H9 (cell line): ENCODE data around the gene DGCR8. TPM values are rescaled to one million over a fixed set of nuclear protein-coding genes. Genes with fewer than 3 reads are reported as not detected.

Experiments used
- DNase-seq: peaks from one replicate; pipeline ENCODE4 v3.0.0-alpha.2; 2017
- H2AFZ ChIP-seq: one replicate; pipeline ENCODE4 v1.6.1; 2013; ENCODE audit warnings: mild to moderate bottlenecking, low read length, control low read depth, moderate library complexity
- H2AK5ac ChIP-seq: 2 replicates; pipeline ENCODE4 v1.6.1; 2013; ENCODE audit warnings: low read length, control low read depth, mixed read lengths; ENCODE audit not compliant: insufficient read length
- H2BK120ac ChIP-seq: one replicate; pipeline ENCODE4 v1.6.1; 2013; ENCODE audit warnings: low read depth, mild to moderate bottlenecking, low read length, control low read depth, inconsistent platforms; ENCODE audit not compliant: poor library complexity, severe bottlenecking
- H2BK12ac ChIP-seq: 2 replicates; pipeline ENCODE4 v1.6.1; 2013; ENCODE audit warnings: low read length, control low read depth, mixed read lengths, low read depth; ENCODE audit not compliant: insufficient read length
- H2BK15ac ChIP-seq: 2 replicates; pipeline ENCODE4 v1.6.1; 2013; ENCODE audit warnings: low read depth, low read length, control low read depth
- H2BK20ac ChIP-seq: one replicate; pipeline ENCODE4 v1.6.1; 2013; ENCODE audit warnings: low read depth, mild to moderate bottlenecking, low read length, control low read depth, inconsistent platforms; ENCODE audit not compliant: poor library complexity, severe bottlenecking
- H2BK5ac ChIP-seq: 2 replicates; pipeline ENCODE4 v1.6.1; 2013; ENCODE audit warnings: low read length, control low read depth, mixed read lengths; ENCODE audit not compliant: insufficient read length
- H3K14ac ChIP-seq: 2 replicates; pipeline ENCODE4 v1.6.1; 2013; ENCODE audit warnings: low read length, control low read depth; ENCODE audit not compliant: insufficient read depth
- H3K18ac ChIP-seq: 2 replicates; pipeline ENCODE4 v1.6.1; 2013; ENCODE audit warnings: low read depth, mild to moderate bottlenecking, mixed read lengths, low read length, control low read depth; ENCODE audit not compliant: insufficient read length
- H3K23ac ChIP-seq: 2 replicates; pipeline ENCODE4 v1.6.1; 2013; ENCODE audit warnings: low read length, control low read depth, mixed read lengths, low read depth; ENCODE audit not compliant: insufficient read length
- H3K23me2 ChIP-seq: 2 replicates; pipeline ENCODE4 v1.6.1; 2013; ENCODE audit warnings: low read depth, mild to moderate bottlenecking, mixed read lengths, low read length, control low read depth; ENCODE audit not compliant: insufficient read length, poor library complexity, severe bottlenecking
- H3K27ac ChIP-seq: 2 replicates; pipeline ENCODE4 v1.5.1; 2013; ENCODE audit warnings: low read length, control low read depth, mixed read lengths, low read depth; ENCODE audit not compliant: insufficient read length
- H3K27me3 ChIP-seq: 2 replicates; pipeline ENCODE4 v1.6.1; 2013; ENCODE audit warnings: low read length, control low read depth, inconsistent platforms; ENCODE audit not compliant: insufficient read depth
- H3K4ac ChIP-seq: 2 replicates; pipeline ENCODE4 v1.6.1; 2013; ENCODE audit warnings: low read depth, mild to moderate bottlenecking, control low read depth, inconsistent platforms, low read length, moderate library complexity
- H3K4me1 ChIP-seq: 2 replicates; pipeline ENCODE4 v1.6.1; 2013; ENCODE audit warnings: low read length, control low read depth, inconsistent platforms; ENCODE audit not compliant: insufficient read depth
- H3K4me2 ChIP-seq: 2 replicates; pipeline ENCODE4 v1.6.1; 2013; ENCODE audit warnings: low read length, control low read depth, mixed read lengths; ENCODE audit not compliant: insufficient read length, insufficient read depth
- H3K56ac ChIP-seq: 2 replicates; pipeline ENCODE4 v1.6.1; 2013; ENCODE audit warnings: low read depth, mild to moderate bottlenecking, mixed read lengths, low read length, control low read depth; ENCODE audit not compliant: insufficient read length
- H3K79me1 ChIP-seq: 2 replicates; pipeline ENCODE4 v1.6.1; 2013; ENCODE audit warnings: low read depth, mild to moderate bottlenecking, moderate library complexity, low read length, control low read depth, inconsistent platforms; ENCODE audit not compliant: insufficient read depth, poor library complexity, severe bottlenecking
- H3K79me2 ChIP-seq: 2 replicates; pipeline ENCODE4 v1.6.1; 2013; ENCODE audit warnings: low read length, control low read depth, inconsistent platforms; ENCODE audit not compliant: insufficient read depth
- H3K9ac ChIP-seq: 2 replicates; pipeline ENCODE4 v1.6.1; 2013; ENCODE audit warnings: low read length, control low read depth, mixed read lengths; ENCODE audit not compliant: insufficient read length; ENCODE audit errors: extremely low read depth
- H3K9me3 ChIP-seq: one replicate; pipeline ENCODE4 v1.6.1; 2013; ENCODE audit warnings: low read depth, low read length, inconsistent platforms; ENCODE audit not compliant: control insufficient read depth
- H3T11ph ChIP-seq: one replicate; pipeline ENCODE4 v1.6.1; 2013; ENCODE audit warnings: mild to moderate bottlenecking, low read length, control low read depth, inconsistent platforms
- H4K20me1 ChIP-seq: one replicate; pipeline ENCODE4 v1.6.1; 2013; ENCODE audit not compliant: control insufficient read depth, insufficient read length, insufficient read depth
- H4K5ac ChIP-seq: 2 replicates; pipeline ENCODE4 v1.6.1; 2013; ENCODE audit warnings: low read depth, mild to moderate bottlenecking, mixed read lengths, low read length, control low read depth; ENCODE audit not compliant: insufficient read length
- H4K8ac ChIP-seq: replicated peaks from 2 replicates; pipeline ENCODE4 v1.6.1; 2013; ENCODE audit warnings: low read length, control low read depth, mixed read lengths, low read depth; ENCODE audit not compliant: insufficient read length
- H4K91ac ChIP-seq: 2 replicates; pipeline ENCODE4 v1.6.1; 2013; ENCODE audit warnings: low read depth, mild to moderate bottlenecking, moderate library complexity, mixed read lengths, low read length, control low read depth; ENCODE audit not compliant: insufficient read length
- H3K27ac Mint-ChIP-seq, 3 experiments: 2 replicates in 2 of 3; 3 replicates in 1 of 3; pipeline ENCODE4 v1.8.0; 2020 to 2021; ENCODE audit warnings: mixed read lengths in 3 of 3, mild to moderate bottlenecking in 1 of 3, moderate library complexity in 1 of 3
- H3K27me3 Mint-ChIP-seq: 2 replicates; pipeline ENCODE4 v1.8.0; 2021; ENCODE audit warnings: low read depth, mild to moderate bottlenecking, moderate library complexity, mixed read lengths
- H3K36me3 Mint-ChIP-seq, 3 experiments: 2 replicates in 2 of 3; 3 replicates in 1 of 3; pipeline ENCODE4 v1.8.0; 2020 to 2021; ENCODE audit warnings: low read depth in 3 of 3, mixed read lengths in 3 of 3; ENCODE audit not compliant: insufficient read depth in 1 of 3
- H3K4me1 Mint-ChIP-seq, 2 experiments: 2 replicates each; pipeline ENCODE4 v1.8.0; 2020; ENCODE audit warnings: mixed read lengths in 2 of 2
- H3K4me3 Mint-ChIP-seq, 2 experiments: 2 replicates in 1 of 2; 3 replicates in 1 of 2; pipeline ENCODE4 v1.8.0; 2020 to 2021; ENCODE audit warnings: mild to moderate bottlenecking in 2 of 2, mixed read lengths in 2 of 2, moderate library complexity in 1 of 2
- H3K9me3 Mint-ChIP-seq, 2 experiments: 2 replicates in 1 of 2; 3 replicates in 1 of 2; pipeline ENCODE4 v1.8.0; 2020; ENCODE audit warnings: mild to moderate bottlenecking in 2 of 2, mixed read lengths in 2 of 2, moderate library complexity in 1 of 2
- CTCF ChIP-seq: fragments of 200-600 bp; sonication (generic); conservative IDR thresholded peaks from 3 replicates; pipeline ENCODE4 v1.8.0; 2021; ENCODE audit warnings: antibody characterized with exemption, mild to moderate bottlenecking
- WGBS: extraction: QIAGEN DNeasy Blood & Tissue Kit; methylation state at CpG from one replicate; pipeline ENCODE4 v1.1.7; 2013; ENCODE audit warnings: missing lambda C conversion rate, low lambda C conversion rate, mixed read lengths; ENCODE audit not compliant: insufficient read length; ENCODE audit errors: extremely low coverage; 5-methylcytosine and 5-hydroxymethylcytosine counted together
- total RNA-seq: library from RNA; stranded (reverse); gene quantifications from 2 replicates; pipeline ENCODE4 v1.2.1, GENCODE V29; 2021

The DGCR8 gene
- total RNA-seq, 1 experiment from 2014 or later: 74.5 TPM

GRCh38 chr22:20090730-20091240, 10.7 kb downstream of the DGCR8 start:
- Histone ChIP-seq H3K14ac (no peak overlapping the region), H3K4ac (no peak overlapping the region), H3K4me1 (no peaks in the 10 kb centered on the region), H3K23me2 (no peaks in the 10 kb centered on the region), H4K5ac (no peak overlapping the region), H4K20me1 (no peaks in the 10 kb centered on the region), H2BK12ac (no peak overlapping the region), H3K9me3 (no peaks in the 10 kb centered on the region), H4K91ac (no peak overlapping the region), H4K8ac (no peak overlapping the region), H2BK120ac (no peak overlapping the region), H3K18ac (no peak overlapping the region), H3K9ac (no peak overlapping the region), H3T11ph (no peak overlapping the region), H3K79me1 (peaks cover 10% of the 10 kb centered on the region), H3K4me2 (no peak overlapping the region), H2AFZ (no peak overlapping the region), H2BK20ac (no peak overlapping the region), H2BK5ac (no peak overlapping the region), H3K79me2 (peaks cover 3% of the 10 kb centered on the region; the same call in 1 of the 2 replicates), H3K27me3 (no peaks in the 10 kb centered on the region), H3K27ac (no peak overlapping the region), H3K23ac (no peak overlapping the region), H2AK5ac (no peak overlapping the region), H3K56ac (no peak overlapping the region), H2BK15ac (no peak overlapping the region)
- Mint-ChIP-seq H3K36me3 (peaks cover 81 to 100% (median 100%) of the 10 kb centered on the region in 3 experiments), H3K4me1 (no peaks in the 10 kb centered on the region), H3K4me3 (no peak overlapping the region), H3K27me3 (no peaks in the 10 kb centered on the region; the same call in 1 of the 2 replicates), H3K27ac (no peak overlapping the region), H3K9me3 (no peaks in the 10 kb centered on the region)
- WGBS: no CpG with 5 or more reads among the region's 9 CpGs
- no peak for DNase-seq
- no peak for TF ChIP-seq CTCF
